ENCODE measurements around the gene HSPH1. TPM values are rescaled to one million over a fixed set of nuclear protein-coding genes. Genes with fewer than 3 reads are reported as not detected.

HSPH1 gene
- total RNA-seq, result 99.3 TPM

DNA sequence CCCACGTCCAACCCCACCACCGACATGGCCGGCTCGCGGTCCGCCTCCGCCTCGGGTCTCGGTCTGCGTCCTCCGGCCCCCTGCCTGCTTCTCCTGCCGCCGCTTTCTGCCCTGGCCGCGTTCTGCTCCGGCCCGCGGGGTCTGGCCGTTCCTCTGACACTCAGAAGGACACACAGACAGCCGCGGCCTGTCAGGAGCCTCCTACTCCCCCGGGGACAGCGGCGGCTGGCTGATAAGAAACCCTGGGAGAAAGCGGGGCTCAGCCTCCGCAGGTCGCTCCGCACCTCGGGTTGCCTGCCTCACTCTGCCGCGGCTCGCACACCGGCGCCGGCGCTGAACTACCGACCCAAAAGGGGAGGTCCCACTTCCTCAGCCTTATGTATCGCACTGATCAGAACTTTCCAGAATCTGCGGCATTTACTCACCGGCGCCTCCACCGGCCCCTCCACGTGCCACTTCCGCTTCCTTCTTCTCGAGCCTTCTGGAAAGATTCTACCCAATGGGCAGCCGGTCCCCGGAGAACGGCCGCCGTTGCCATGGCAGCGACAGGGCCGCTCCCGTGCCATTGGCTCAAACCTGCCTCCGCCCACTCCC lies at the start of gene HSPH1:
Gene HSPH1, minus strand, starts transcription at position 348 of the 594 bp plus-strand sequence. Its CDS starts 322 bp downstream, at position 26.

DNA sequence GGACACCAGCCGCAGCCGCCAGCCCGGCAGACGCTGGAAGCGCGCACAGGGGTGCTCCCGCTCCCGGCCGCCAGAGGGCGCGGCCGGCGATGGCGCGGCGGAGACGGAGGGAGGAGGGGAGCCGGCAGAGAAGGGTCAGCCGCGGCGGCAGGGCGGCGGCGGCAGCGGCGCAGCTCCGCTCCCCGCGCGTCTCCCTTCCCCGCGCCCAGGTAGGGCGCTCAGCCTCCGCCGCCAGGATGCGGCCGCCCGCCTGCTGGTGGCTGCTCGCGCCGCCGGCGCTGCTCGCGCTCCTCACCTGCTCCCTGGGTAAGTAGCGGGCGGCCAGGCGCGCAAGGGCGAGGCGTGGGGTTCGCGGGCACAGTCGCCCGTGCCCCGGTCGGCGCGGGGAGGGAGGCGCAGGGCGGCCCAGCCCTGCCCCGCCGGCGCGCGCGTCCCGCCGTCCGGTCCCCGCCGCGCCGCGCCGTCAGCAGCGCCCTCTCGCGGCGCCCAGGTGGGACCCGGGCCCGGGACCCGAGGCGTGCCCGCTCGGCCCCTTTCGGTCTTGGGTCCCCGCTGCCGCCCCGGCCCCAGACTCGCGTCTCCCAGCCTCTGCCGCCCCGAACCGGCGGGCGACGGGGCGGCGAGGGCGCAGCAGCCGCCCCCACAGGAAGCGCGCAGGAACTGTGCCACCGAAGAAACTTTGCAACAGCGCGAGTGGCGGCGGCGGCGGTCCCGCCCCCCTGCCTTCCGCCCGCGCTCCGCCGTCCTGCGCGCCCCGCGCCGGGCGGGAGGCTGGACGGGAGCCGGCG lies 38.3 kb upstream of the HSPH1 start, which contains the start of gene B3GLCT:
Gene B3GLCT, plus strand, starts transcription at position 127 of the 788 bp plus-strand sequence. Its CDS starts 110 bp downstream, at position 237.

Other genes starting within 250 kb of the HSPH1 start
- gene TEX26, start 229.2 kb downstream of the HSPH1 start, total RNA-seq, result not detected
- 23.9 TPM for gene B3GLCT, start 38.1 kb upstream of the HSPH1 start, total RNA-seq